ENCODE measurements around the gene SP7.

- TF ChIP-seq POLR2A (IDR thresholded peaks at IDR 0.05; ENCODE audit: low read depth, low read length) (no peak), CTCF (IDR thresholded peaks at IDR 0.05; ENCODE audit: extremely low read depth in 1 of 2, insufficient read depth in 1 of 2, low read depth in 1 of 2, low read length in 2 of 2) (no peak), POLR2AphosphoS5 (IDR thresholded peaks at IDR 0.05; ENCODE audit: insufficient read depth, low read depth, low read length) (no peak)
Measured at GRCh38 chr12:53320352-53321195, 15.6 kb downstream of the SP7 start.

All from endothelial cell of umbilical vein (primary cell).